Thyroid gland (tissue), 4 donors: ENCODE data around the gene TBC1D24. TPM values are rescaled to one million over a fixed set of nuclear protein-coding genes. Genes with fewer than 3 reads are reported as not detected.

ENCODE experiments used
- DNase-seq, 2 donors: peaks; one replicate each; pipeline ENCODE4 v3.0.0-alpha.2; 2019
- H3K27ac ChIP-seq, 3 donors: fragments of 200-600 bp; sonication (generic); 1 replicate in 2 of 3; 2 replicates in 1 of 3; pipeline ENCODE4 v1.5.1; 2016 to 2019; ENCODE audit warnings: mild to moderate bottlenecking in 1 of 3, moderate library complexity in 1 of 3
- H3K27me3 ChIP-seq: fragments of 200-600 bp; sonication (generic); one replicate; pipeline ENCODE4 v1.5.1; 2019
- H3K36me3 ChIP-seq, 2 donors: fragments of 200-600 bp; sonication (generic); one replicate each; pipeline ENCODE4 v1.5.1; 2016 to 2019
- H3K4me1 ChIP-seq, 2 donors: fragments of 200-600 bp; sonication (generic); one replicate each; pipeline ENCODE4 v1.5.1; 2017 to 2019
- H3K4me3 ChIP-seq, 3 donors: fragments of 200-600 bp; sonication (generic); replicated peaks in 1 of 3; 1 replicate in 2 of 3; 2 replicates in 1 of 3; pipeline ENCODE4 v1.5.1; 2016; ENCODE audit warnings: mild to moderate bottlenecking in 1 of 3
- H3K9me3 ChIP-seq: fragments of 200-600 bp; sonication (generic); one replicate; pipeline ENCODE4 v1.5.1; 2017
- POLR2A ChIP-seq, 2 donors: fragments of 450-650 bp; IDR thresholded peaks; one replicate each; pipeline ENCODE4 v1.6.1; 2017; ENCODE audit warnings: antibody characterized with exemption in 2 of 2, mild to moderate bottlenecking in 2 of 2, moderate library complexity in 1 of 2
- WGBS, 2 donors: methylation state at CpG; one replicate each; pipeline ENCODE4 v1.1.5; 2017; 5-methylcytosine and 5-hydroxymethylcytosine counted together
- intact Hi-C: fragments of 100-400 bp; cut with DNase I; formaldehyde crosslinking; loops from one replicate; pipeline ENCODE4 v1.15.1; 2023
- total RNA-seq, 4 donors: library from RNA; depleted of rRNA; stranded (reverse); fragments of >200 nt; gene quantifications; one replicate each; pipeline ENCODE4 v1.2.3, GENCODE V29; 2016
- TF ChIP-seq, protein P1 (sequence below), 6 experiments: fragments of 200-600 bp in 3 of 6; fragments of 450-650 bp in 3 of 6; sonication (generic) in 3 of 6; IDR thresholded peaks; one replicate each; pipeline ENCODE4 v1.5.1; 2016 to 2019; ENCODE audit warnings: antibody characterized with exemption in 6 of 6, mild to moderate bottlenecking in 2 of 6, inconsistent platforms in 1 of 6, moderate library complexity in 1 of 6

The TBC1D24 gene
- total RNA-seq, 4 donors from 2014 or later: 15.9 to 32.3 (median 21.8) TPM

DNA sequence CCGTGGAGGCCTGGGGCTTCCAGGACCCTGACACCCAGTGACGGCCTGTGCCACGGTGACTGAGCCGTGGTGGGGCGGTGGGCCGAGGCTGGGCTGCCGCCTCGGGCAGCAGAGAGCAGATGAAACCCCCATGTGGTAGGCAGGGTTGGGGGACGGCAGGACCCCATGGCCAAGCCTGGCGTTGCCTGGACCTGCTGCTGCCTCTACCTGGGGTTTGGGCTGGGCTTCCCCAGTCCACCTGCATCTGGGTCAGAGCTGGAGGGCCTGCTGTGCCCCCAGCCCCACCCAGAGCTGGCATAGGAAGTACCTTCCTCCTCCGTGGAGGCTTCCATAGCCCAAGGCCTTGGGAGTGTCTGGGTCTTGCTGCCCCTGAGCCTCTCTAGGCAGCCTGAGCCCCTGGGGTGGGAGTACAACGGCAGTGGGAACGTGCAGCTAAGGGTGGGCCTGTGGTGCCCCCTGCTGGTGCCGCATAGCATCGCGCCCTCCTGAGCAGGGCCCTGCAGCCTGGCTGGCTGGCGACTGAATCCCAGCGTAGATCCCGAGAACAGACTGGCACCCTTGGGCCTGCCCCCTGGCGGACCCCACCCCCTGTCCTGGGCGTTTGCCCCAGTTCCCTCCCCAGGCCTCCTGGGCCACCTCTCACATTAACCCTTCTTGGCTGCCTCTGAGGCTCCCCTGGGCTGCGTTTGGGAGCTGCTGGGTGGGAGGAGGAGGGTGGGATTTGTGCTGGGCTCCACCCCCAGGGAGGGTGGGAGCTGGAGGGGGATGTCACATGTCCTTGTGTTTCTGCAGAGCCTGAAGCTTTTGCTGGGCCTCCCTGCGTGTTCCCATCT, 26.2 kb downstream of the TBC1D24 start:
- H3K4me1 ChIP-seq: peaks cover 43 to 61% of the 10 kb centered on the region in 2 donors
- intact Hi-C loops: loop anchor here (5.0 kb wide), 3 partner anchors 74 to 304 kb away; partner anchors contain the start of genes ABCA3, CASKIN1 and CCNF
- H3K9me3 ChIP-seq: no peaks in the 10 kb centered on the region
- peak in 1 of 2 donors; percentile 5 for TF ChIP-seq POLR2A (IDR thresholded peaks at IDR 0.05)
- TF ChIP-seq, protein P1, sequence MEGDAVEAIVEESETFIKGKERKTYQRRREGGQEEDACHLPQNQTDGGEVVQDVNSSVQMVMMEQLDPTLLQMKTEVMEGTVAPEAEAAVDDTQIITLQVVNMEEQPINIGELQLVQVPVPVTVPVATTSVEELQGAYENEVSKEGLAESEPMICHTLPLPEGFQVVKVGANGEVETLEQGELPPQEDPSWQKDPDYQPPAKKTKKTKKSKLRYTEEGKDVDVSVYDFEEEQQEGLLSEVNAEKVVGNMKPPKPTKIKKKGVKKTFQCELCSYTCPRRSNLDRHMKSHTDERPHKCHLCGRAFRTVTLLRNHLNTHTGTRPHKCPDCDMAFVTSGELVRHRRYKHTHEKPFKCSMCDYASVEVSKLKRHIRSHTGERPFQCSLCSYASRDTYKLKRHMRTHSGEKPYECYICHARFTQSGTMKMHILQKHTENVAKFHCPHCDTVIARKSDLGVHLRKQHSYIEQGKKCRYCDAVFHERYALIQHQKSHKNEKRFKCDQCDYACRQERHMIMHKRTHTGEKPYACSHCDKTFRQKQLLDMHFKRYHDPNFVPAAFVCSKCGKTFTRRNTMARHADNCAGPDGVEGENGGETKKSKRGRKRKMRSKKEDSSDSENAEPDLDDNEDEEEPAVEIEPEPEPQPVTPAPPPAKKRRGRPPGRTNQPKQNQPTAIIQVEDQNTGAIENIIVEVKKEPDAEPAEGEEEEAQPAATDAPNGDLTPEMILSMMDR (IDR thresholded peaks at IDR 0.05): peak; percentile 96 to 99 (median 98)
- H3K27ac ChIP-seq: peak overlapping the region in 2 of 3 donors; percentile 12 to 90
- H3K4me3 ChIP-seq: no peak overlapping the region
- peak; percentile 86 to 88 for DNase-seq
- peaks cover 0 to 8% of the 10 kb centered on the region in 2 donors for H3K36me3 ChIP-seq
- WGBS, 2 donors: 35 to 82% methylated on average over 7 to 18 of the region's 23 CpGs
- no peaks in the 10 kb centered on the region for H3K27me3 ChIP-seq

DNA sequence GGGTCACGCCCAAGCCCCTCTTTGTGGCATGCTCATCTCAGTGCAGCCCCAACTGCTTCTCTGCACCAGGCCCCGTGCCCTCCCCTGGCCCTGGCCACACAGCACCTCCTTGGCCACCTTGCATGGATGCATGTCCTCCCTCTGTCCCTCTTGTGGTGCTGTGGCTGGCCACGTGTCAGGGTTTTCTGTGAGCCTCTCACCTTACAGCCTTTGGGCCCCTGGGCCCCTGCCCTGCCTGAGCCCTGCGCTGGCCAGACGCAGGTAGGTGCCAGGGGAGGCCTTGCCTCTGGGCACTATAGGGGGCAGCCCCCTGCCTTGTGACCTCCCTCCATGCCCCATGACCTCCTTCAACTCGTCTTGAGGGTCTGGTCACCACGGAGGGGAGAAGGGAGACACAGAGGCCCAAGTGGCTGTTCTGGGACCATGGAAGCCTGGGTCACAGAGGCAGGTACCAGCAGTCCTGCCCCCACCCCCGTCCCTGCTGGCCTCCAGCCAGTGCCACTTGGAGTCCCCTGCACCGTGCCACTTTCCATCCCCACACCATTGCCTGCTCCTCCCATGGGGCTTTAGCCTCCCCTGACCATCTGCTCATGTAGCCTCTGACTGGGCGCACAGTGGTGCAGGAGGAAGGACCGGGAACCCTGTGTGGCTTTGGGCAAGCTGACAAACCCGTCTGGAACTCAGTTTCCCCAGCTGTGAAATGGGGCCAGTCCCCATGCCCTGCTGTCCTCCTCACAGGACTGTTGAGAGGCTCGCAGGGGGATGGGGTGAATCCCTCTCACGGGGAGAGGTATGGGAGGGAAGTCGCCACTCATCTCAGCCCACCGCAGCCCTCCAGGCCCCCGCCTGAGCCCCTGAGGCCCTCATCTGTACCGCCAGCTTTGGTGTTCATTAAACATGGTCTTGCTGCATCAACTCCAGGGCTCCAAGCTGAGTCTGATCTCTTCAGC, 27.3 kb downstream of the TBC1D24 start:
- TF ChIP-seq POLR2A (IDR thresholded peaks at IDR 0.05): no peak
- TF ChIP-seq, protein P1 (IDR thresholded peaks at IDR 0.05): no peak
- no peak overlapping the region for H3K4me3 ChIP-seq
- H3K9me3 ChIP-seq: no peaks in the 10 kb centered on the region
- intact Hi-C loops: loop anchor here (5.0 kb wide), 3 partner anchors 75 to 305 kb away; partner anchors contain the start of genes ABCA3, CASKIN1 and CCNF
- H3K27ac ChIP-seq: peak overlapping the region; percentile 13 to 90 (median 31)
- 55 to 65% methylated on average over 14 to 17 of the region's 18 CpGs for WGBS, 2 donors
- H3K4me1 ChIP-seq: peaks cover 42 to 55% of the 10 kb centered on the region in 2 donors
- no peak for DNase-seq
- H3K36me3 ChIP-seq: no peaks in the 10 kb centered on the region
- H3K27me3 ChIP-seq: no peaks in the 10 kb centered on the region

DNA sequence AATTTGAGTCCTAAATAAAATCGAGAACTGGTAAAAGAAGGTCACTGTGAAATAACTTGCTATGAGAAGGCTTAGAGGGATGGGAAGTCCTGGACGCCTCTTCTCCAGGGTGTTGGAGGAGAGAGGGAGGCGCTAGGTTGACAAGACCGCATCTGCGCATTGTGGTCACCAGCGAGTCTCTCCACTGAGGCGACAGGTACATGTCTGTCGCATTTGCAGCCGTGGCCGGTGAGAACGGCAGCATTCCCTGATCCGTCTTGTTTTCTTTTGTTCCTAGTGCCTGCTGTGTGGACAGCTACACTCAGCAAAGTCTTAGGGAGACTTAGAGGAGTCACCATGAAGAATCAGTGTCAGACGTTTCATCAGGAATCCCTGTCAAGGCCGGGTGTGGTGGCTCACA, 30.8 kb downstream of the TBC1D24 start:
- no peaks in the 10 kb centered on the region for H3K27me3 ChIP-seq
- DNase-seq: no peak
- TF ChIP-seq POLR2A (IDR thresholded peaks at IDR 0.05): no peak
- TF ChIP-seq, protein P1 (IDR thresholded peaks at IDR 0.05): no peak
- intact Hi-C loops: no loop called here
- H3K27ac ChIP-seq: no peak overlapping the region
- no peaks in the 10 kb centered on the region for H3K36me3 ChIP-seq
- H3K4me3 ChIP-seq: no peak overlapping the region
- no peaks in the 10 kb centered on the region for H3K9me3 ChIP-seq
- H3K4me1 ChIP-seq: peaks cover 17 to 22% of the 10 kb centered on the region in 2 donors
- 90 to 91% methylated on average over 14 of the region's 14 CpGs for WGBS, 2 donors

DNA sequence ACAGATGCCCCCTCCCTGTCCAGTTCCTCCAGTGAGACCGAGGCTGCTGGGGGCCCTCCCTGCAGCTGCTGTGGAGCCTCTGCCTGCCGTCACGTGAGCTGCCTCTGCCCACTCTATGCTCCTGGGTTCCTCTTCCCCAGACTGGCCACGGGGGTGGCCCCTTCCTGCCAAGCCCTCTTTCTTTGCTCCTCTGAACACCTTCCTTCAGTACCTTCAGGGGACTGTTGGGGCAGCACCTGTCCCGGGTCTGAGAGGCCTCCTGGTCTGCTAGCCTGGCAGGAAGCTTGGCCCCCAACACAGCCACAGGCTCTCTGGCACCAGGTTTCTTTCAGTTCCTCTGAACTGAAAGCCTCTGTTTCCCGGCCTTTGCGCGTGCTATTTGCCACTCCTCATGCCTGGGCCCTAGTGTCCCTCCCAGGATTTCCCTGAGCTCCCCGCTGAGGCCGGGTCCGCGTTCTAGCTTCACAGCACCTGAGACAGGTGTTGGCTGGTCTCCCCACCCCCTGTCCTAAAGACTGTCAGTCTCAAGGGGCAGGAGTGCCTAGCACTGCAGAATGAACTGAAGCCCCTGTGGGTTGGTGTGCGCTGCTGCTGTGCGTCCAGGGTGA, 32.2 kb downstream of the TBC1D24 start:
- TF ChIP-seq, protein P1 (IDR thresholded peaks at IDR 0.05): no peak
- TF ChIP-seq POLR2A (IDR thresholded peaks at IDR 0.05): no peak
- peaks cover 11 to 12% of the 10 kb centered on the region in 2 donors for H3K4me1 ChIP-seq
- no peaks in the 10 kb centered on the region for H3K27me3 ChIP-seq
- intact Hi-C loops: no loop called here
- no peak overlapping the region for H3K4me3 ChIP-seq
- DNase-seq: no peak
- H3K9me3 ChIP-seq: no peaks in the 10 kb centered on the region
- 78 to 79% methylated on average over 14 of the region's 14 CpGs for WGBS, 2 donors
- H3K36me3 ChIP-seq: no peaks in the 10 kb centered on the region
- H3K27ac ChIP-seq: no peak overlapping the region
